Suppressor macrophage (primary cell): ENCODE results near the gene TRUB2.

Experiments used
- DNase-seq, 4 experiments: peaks; one replicate each; pipeline ENCODE4 v3.0.0-alpha.2; 2020 to 2022
- total RNA-seq, 17 experiments: gene quantifications; one replicate each; lab custom pipeline; 2026; ENCODE audit warnings: mixed read lengths in 6 of 17, inconsistent platforms in 3 of 17; lab: John Stamatoyannopoulos, UW

TRUB2 gene, protein sequence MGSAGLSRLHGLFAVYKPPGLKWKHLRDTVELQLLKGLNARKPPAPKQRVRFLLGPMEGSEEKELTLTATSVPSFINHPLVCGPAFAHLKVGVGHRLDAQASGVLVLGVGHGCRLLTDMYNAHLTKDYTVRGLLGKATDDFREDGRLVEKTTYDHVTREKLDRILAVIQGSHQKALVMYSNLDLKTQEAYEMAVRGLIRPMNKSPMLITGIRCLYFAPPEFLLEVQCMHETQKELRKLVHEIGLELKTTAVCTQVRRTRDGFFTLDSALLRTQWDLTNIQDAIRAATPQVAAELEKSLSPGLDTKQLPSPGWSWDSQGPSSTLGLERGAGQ
- 11.1 to 49.8 (median 27.5) reads per million in 17 experiments for total RNA-seq

GRCh38 chr9:128322404-128323211 lies at the start of gene TRUB2, which contains the start of gene COQ4:
Gene TRUB2 (minus strand): TSS chr9:128322447. CDS start chr9:128322408, 39 bp downstream.
Gene COQ4 (plus strand): TSS chr9:128322839. CDS start chr9:128322859, 20 bp downstream.
- DNase-seq: peak; percentile 95 to 98 (median 96)

DNA sequence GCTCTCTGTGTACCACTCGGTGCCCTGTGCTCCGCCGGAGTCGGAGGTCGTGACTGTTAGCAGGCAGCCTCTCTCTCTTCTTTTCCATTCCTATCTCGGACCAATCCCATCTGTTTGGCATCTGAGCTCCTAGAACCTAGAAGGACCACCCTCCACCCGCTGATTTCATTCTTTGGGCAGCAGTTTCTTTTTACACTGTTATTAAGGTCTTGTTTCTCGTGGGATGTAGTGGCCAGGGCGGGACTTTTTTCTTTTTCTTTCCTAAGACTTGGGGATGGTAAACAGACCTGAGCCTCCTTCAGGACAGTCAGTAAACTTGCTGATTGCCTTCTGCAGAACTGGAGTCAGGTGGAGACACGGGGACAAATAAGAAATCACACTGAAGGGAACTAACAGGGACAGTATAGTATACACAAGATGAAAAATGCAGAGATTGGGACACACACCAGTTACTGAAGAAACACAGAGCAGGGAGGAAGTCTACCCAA lies 49.4 kb upstream of the TRUB2 start:
- peak; percentile 17 to 49 (median 32) for DNase-seq

- DNase-seq: peak; percentile 97 to 98 (median 98)
Measured at GRCh38 chr9:128370752-128371629, 48.7 kb upstream of the TRUB2 start, which contains the start of gene URM1. Gene URM1 (plus strand): TSS chr9:128371374. CDS start chr9:128371381, 7 bp downstream.

DNA sequence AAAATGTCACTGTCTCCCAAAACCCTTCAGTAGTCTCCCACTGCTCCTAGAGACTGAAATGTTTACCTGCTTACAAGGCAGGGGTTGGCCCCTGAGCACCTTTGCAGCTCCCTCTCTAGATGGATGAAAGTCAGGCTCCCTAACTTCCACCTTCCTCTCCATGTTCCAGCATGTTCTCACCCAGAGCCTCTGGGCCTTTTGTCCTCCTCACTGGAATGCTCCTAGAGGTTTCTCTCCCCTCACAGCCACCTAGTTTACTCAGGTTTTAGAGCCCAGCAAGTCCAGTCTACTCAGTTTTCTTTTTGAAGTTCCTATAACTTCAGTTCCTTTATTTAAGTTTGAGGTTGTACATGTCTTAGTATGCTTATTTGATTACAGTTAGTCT lies 48.1 kb upstream of the TRUB2 start:
- peak in 1 of 4 experiments; percentile 9 for DNase-seq

DNA sequence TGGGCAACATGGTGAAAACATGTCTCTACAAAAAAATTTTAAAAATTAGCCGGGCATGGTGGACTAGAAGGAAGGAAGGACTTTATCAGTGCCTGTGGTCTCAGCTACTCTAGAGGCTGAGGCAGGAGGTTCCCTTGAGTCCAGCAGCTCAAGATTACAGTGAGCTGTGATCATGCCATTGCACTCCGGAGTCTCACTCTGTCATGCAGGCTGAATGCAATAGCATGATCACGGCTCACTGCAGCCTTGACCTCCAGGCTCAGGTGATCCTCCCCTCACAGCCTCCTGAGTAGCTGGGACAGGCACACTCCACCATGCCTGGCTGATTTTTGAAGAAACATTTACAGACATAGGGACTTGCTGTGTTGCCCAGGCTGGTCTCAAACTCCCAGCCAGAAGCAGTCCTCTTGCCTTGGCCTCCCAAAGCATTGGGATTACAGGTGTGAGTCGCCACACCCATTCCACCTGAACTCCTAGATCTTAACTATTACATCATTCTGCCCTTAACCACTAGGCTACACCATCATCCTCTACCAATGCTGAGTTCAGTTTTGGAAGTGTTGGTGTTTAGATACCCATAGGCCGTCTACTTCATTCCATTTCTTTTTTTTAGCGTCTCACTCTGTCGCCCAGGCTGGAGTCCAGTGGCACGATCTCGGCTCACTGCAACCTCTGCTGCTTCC lies 46.9 kb upstream of the TRUB2 start:
- no peak for DNase-seq

DNA sequence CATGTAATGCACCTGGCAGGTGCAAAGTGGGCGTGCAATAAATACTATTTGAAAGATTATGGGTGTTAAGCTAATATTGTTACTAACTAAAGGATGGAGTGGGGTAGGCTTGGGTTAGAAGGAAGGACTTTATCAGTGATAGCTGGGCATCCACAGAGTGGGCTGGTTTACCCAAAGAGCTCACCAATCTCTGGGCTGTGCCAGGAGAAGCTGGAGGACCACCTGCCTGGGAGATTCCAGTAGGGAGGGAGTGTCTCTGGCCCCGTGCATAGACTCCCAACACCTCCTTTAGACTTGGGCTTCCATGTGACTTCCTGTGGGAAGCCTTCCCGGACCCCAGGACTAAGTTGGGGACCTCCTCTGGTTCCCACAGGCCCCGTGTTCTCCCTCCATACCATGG lies 43.3 kb upstream of the TRUB2 start:
- DNase-seq: no peak

DNA sequence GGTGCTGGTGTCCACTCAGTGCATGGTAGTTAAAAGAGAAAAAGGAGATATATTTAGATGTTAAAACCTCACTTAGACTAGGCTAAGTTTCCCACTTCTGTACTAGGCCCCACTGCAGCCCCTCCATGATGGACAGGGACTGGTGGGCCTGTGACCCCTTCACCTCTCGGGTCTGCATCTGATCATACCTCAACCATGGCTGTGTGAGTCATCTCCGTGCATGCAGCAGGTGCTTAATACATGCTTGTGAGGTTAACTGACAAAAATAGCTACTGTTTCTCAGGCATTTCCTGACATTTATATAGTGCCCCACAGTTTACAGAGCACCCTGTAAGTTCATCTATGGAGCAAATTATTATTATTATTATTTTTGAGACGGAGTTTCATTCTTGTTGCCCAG lies 40.5 kb upstream of the TRUB2 start:
- no peak for DNase-seq

DNA sequence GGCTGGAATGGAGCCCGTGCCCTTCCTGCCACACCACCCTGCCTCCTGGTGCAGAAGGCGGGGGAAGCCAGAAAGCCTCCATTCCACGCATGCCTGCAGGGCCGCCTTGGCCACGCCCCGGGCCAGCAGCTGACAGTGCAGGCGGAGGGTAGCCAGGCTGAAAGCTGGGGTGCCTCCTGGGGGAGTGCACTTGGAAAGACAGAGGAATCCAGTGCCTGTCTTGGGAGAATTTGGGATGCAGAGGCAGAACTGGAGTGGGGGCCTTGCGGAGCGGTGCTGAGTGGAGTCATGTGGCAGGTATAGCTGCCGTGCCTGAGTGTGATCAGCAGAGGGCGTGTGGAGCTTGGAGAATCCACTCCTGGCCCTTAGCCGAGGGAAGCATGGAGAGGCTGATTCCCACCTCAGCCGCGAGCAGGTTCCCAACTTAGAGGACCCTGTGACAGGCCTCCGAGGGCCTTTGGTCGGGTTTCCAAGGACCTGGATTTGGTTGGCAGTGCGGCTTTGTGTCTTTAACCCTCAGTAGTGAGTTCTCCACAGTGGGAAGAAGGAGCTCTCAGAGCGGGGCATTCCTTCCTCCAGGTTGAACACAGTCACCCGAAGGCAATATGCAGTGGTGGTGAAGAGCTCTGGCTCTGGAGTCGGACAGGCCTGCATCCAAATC lies 39.9 kb upstream of the TRUB2 start:
- peak; percentile 80 to 85 (median 82) for DNase-seq

GRCh38 chr9:128361296-128361985 lies 39.2 kb upstream of the TRUB2 start:
- no peak for DNase-seq

DNA sequence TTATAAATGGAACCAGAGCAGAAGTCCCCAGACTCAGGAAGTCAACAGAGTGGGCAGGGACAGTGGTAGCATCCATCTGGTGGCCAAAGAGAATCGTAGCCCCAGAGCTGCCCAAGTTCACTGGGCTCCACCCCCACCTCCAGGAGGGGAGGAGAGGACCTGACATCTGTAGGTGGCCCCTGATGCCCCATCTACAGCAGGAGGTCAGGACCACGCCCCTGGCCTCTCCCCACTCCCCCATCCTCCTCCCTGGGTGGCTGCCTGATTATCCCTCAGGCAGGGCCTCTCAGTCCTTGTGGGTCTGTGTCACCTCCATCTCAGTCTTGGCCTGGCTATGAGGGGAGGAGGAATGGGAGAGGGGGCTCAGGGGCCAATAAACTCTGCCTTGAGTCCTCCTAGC lies 38.6 kb upstream of the TRUB2 start:
- DNase-seq: no peak

DNA sequence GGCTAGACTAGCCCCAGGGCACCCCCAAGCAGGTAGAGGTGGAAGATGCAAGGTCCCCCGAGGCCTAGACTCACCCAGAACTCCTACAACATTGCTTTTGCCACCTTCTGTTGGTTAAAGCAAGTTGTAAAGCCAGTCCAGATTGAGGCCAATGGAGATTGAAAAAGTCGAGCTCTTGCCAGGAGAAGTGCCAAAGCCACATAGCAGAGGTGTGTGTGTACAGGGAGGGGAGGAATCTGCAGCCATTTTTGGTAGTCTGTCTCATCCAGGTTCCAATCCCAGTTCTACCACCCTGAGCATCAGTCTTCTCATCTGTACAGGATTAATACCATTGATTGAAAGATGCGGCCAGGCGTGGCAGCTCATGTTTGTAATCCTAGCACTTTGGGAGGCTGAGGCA lies 36.6 kb upstream of the TRUB2 start:
- no peak for DNase-seq

GRCh38 chr9:128358090-128358489 lies 35.8 kb upstream of the TRUB2 start:
- DNase-seq: no peak

DNA sequence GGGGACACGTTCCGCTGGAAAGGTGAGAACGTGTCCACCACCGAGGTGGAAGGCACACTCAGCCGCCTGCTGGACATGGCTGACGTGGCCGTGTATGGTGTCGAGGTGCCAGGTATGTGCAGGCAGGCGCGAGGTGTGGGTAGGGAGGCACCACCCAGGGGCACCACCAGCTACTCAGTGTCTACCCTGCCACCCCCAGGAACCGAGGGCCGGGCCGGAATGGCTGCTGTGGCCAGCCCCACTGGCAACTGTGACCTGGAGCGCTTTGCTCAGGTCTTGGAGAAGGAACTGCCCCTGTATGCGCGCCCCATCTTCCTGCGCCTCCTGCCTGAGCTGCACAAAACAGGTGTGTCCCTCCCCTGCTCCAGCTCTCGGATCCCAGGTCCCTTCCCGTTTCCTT lies 33.2 kb upstream of the TRUB2 start:
- no peak for DNase-seq

DNA sequence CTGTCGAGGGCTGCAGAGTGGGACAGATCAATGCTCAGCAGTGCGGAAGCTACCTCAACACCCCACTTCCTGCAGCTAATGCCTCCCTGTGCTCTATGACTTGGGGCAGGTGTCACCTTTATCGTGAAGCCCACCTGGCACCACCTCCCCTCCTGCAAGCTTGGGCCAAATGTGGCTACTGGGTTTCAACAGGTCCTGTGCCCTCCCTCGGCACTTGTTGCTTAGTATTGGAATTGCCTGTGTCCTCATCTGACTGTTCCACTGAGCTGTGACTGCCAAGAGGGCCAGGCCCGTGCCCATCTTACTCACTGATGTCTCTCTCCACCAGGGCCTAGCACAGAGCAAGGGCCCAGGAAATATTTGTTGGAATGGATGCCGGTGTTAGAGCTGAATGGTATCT lies 27.5 kb upstream of the TRUB2 start:
- no peak for DNase-seq

- no peak for DNase-seq
Measured at GRCh38 chr9:128349125-128349524, 26.9 kb upstream of the TRUB2 start.

DNA sequence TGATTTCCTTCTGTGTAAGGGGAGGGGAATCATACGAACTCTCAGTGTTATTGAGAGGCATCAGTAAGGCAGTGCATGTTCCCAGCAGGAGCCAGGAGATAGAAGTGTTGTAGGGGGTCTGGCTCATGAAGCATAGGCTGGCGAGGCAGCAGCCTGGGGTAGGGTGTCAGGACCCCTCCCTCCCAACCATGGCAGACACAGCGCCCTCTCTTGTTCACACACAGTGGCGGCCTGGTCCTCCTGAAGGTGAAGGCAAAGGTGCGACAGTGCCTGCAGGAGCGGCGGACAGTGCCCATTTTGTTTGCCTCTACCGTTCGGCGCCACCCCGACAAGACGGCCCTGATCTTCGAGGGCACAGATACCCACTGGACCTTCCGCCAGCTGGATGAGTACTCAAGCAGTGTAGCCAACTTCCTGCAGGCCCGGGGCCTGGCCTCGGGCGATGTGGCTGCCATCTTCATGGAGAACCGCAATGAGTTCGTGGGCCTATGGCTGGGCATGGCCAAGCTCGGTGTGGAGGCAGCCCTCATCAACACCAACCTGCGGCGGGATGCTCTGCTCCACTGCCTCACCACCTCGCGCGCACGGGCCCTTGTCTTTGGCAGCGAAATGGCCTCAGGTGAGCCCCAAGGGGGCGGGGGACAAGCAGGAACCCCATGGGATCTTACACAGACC lies 22.8 kb upstream of the TRUB2 start:
- DNase-seq: no peak

DNA sequence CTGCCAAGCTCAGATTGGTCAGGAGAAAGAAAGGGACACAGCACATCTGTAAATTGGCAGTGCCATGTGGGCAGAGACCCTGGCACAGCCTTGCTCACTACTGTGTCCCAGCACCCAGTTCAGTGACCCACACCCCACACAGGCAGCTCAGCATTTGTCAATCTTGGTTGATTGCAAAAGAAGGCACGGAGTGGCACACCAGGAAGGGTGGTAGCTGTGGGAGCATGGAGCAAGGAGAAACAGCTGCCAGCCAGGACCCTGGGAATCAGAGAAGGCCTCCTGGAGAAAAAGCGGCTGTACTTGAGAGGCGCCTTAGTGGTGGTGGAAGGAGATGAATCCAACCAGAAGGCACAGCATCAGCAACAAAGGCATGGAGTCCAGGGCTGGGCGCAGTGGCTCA lies 21.6 kb upstream of the TRUB2 start:
- DNase-seq: no peak

DNA sequence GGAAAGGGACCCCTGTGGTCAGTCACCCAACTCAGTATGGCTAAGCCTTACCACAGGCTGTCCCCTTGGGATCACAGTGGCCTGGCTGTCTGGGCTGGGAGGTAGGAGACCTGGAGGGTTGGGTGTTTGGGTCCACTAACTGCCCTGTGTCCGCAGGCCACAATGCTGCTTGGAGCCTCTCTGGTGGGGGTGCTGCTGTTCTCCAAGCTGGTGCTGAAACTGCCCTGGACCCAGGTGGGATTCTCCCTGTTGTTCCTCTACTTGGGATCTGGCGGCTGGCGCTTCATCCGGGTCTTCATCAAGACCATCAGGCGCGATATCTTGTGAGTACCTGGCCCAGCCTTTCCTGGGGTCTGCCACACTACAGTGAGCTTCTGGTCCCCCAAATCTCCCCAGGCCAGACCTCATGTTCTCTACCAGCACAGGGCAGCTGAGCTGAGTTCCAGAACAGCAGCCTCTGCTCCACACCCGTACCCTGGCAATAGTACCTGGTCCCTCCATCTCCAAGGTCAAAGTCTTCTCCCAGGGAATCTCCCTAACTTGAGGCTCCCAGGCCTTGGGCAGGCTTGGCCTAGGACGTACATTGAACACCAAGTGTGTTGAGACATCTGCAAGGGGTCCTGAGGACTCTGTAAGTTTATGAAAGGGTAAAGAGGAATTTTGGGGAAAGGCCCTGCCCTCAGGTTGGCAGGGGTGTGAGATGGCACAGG lies 20.9 kb upstream of the TRUB2 start:
- no peak for DNase-seq

DNA sequence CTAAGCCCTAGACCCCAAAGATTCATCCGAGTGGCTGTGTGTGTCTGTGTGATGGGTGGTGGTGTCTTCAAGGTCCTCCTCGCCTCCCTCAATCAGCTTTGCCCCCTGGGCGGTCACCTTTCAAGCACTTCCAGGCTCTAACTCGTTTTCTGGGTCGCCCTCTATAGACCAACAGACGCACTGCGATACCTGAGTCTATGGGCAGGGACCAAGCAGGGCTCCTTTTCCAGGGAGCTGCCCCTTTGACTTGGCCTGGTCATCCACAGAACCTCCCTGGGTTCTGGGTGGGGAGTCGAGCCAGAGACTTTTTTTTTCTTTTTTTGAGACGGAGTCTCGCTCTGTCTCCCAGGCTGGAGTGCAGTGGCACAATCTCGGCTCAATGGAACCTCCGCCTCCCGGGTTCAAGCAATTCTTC lies 19.2 kb upstream of the TRUB2 start:
- DNase-seq: peak; percentile 59 to 76 (median 72)
